GM21447 (cell line): ENCODE measurements around the gene NLK.

Experiments used
- ATAC-seq: cut with Tn5 transposase; IDR thresholded peaks from one replicate; pipeline ENCODE4 v1.9.1; 2021; ENCODE audit not compliant: unreplicated experiment

NLK gene

GRCh38 chr17:28110184-28110583 is 67.7 kb downstream of the NLK start:
- no peak for ATAC-seq

- ATAC-seq: no peak
Measured at GRCh38 chr17:28112181-28112580, 69.7 kb downstream of the NLK start.

- no peak for ATAC-seq
Measured at GRCh38 chr17:28112606-28113005, 70.1 kb downstream of the NLK start.

- ATAC-seq: no peak
Measured at GRCh38 chr17:28113269-28113668, 70.8 kb downstream of the NLK start.

GRCh38 chr17:28115046-28115445 is 72.6 kb downstream of the NLK start:
- ATAC-seq: no peak

- ATAC-seq: no peak
Measured at GRCh38 chr17:28117304-28117703, 74.8 kb downstream of the NLK start.

GRCh38 chr17:28118362-28118761 is 75.9 kb downstream of the NLK start:
- no peak for ATAC-seq

GRCh38 chr17:28119046-28119445 is 76.6 kb downstream of the NLK start:
- ATAC-seq: no peak

GRCh38 chr17:28119560-28119959 is 77.1 kb downstream of the NLK start:
- no peak for ATAC-seq

GRCh38 chr17:28120766-28121165 is 78.3 kb downstream of the NLK start:
- ATAC-seq: no peak

GRCh38 chr17:28124962-28125361 is 82.5 kb downstream of the NLK start:
- no peak for ATAC-seq

GRCh38 chr17:28125526-28126378 is 83.3 kb downstream of the NLK start:
- ATAC-seq: no peak

GRCh38 chr17:28127196-28127595 is 84.7 kb downstream of the NLK start:
- no peak for ATAC-seq

GRCh38 chr17:28128779-28129178 is 86.3 kb downstream of the NLK start:
- ATAC-seq: no peak

GRCh38 chr17:28130472-28130871 is 88.0 kb downstream of the NLK start:
- ATAC-seq: no peak

GRCh38 chr17:28131599-28131998 is 89.1 kb downstream of the NLK start:
- no peak for ATAC-seq

GRCh38 chr17:28133562-28133970 is 91.1 kb downstream of the NLK start:
- ATAC-seq: no peak

- no peak for ATAC-seq
Measured at GRCh38 chr17:28136923-28137322, 94.4 kb downstream of the NLK start.

GRCh38 chr17:28139822-28140221 is 97.3 kb downstream of the NLK start:
- no peak for ATAC-seq

- no peak for ATAC-seq
Measured at GRCh38 chr17:28141313-28141712, 98.8 kb downstream of the NLK start.

GRCh38 chr17:28141773-28142172 is 99.3 kb downstream of the NLK start:
- no peak for ATAC-seq

- no peak for ATAC-seq
Measured at GRCh38 chr17:28142305-28142704, 99.8 kb downstream of the NLK start.

GRCh38 chr17:28144019-28144418 is 101.5 kb downstream of the NLK start:
- no peak for ATAC-seq
